ENCODE results near the gene ABCG1.

DNA sequence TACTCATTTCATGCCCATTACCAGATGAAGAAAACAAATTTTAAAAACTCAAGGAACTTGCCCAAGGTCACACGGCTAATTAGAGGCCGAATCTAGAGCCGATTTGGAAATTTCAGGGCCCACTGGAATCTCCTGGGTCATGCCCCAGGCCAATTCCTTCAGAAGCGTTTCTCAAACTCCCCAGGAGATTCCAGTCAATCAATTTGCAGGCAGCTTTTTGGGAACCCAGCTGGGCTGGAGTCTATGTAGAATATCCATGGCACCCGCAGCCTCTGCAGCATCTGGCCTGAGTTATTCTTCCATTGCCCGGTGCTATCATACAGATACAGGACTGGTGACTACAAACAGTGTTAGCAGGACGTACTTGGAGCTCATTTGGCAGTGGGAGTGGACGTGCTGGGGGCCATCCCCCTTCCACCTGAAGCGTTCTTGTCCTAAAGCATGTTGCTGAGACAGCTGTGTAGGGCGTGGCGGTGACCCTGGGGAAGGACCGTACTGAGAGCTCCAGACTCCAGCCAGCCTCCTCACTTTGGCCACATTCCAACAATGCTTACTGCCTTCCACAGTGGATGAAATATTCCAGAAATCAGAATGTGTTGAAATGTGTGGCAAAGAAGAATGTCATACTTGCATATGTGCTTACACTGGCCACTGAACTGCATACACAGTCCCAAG lies 38.3 kb downstream of the ABCG1 start:
- TF ChIP-seq, protein P1, sequence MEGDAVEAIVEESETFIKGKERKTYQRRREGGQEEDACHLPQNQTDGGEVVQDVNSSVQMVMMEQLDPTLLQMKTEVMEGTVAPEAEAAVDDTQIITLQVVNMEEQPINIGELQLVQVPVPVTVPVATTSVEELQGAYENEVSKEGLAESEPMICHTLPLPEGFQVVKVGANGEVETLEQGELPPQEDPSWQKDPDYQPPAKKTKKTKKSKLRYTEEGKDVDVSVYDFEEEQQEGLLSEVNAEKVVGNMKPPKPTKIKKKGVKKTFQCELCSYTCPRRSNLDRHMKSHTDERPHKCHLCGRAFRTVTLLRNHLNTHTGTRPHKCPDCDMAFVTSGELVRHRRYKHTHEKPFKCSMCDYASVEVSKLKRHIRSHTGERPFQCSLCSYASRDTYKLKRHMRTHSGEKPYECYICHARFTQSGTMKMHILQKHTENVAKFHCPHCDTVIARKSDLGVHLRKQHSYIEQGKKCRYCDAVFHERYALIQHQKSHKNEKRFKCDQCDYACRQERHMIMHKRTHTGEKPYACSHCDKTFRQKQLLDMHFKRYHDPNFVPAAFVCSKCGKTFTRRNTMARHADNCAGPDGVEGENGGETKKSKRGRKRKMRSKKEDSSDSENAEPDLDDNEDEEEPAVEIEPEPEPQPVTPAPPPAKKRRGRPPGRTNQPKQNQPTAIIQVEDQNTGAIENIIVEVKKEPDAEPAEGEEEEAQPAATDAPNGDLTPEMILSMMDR (IDR thresholded peaks at IDR 0.05), result no peak
- TF ChIP-seq POLR2A (IDR thresholded peaks at IDR 0.05), result no peak

All from heart left ventricle (tissue), 13 donors.